Hypothalamus (tissue), 51 donors: ENCODE data around the gene LMOD2.

ENCODE experiments used
- DNase-seq, 51 donors: peaks; one replicate each; lab custom pipeline; 2025; lab: John Stamatoyannopoulos, UW

The LMOD2 gene

DNA sequence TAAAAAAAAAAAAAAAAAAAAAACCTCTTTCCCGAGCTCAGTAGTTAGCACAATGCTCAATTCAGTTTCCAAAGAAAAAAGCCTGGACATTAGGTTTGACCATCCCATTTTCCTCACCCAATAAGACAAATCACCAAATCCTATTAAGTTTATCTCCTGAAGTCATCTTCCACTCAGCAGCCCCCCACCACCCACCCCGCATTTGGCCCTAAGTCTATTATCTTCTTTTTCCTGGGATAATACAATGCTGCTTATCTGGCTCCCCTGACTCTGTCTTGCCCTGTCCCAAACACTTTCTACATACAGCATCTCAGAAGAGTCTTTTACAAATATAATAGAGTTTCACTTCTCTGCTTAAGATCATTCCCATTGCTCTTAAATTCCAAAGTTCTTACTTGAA, 17.8 kb upstream of the LMOD2 start:
- DNase-seq = no peak

DNA sequence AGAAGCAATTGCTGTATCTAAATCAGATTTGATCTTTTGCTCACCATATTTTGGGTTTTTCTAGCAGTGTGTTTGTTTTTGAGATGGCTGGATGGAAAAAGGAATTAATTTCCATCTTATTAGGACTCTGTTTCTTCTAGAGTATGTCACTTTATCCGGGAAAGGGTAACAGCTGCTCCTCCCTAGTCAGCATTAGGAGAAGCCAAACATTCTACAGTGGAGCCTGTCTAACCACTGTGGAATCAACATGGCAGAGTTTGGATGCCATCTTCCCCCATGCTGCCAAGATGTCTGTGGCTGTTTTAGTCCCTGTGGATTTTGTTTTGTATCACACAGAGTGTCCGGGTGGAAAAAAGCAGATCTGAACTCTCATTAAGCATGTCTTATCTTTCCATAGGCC, 16.0 kb upstream of the LMOD2 start:
- no peak for DNase-seq

DNA sequence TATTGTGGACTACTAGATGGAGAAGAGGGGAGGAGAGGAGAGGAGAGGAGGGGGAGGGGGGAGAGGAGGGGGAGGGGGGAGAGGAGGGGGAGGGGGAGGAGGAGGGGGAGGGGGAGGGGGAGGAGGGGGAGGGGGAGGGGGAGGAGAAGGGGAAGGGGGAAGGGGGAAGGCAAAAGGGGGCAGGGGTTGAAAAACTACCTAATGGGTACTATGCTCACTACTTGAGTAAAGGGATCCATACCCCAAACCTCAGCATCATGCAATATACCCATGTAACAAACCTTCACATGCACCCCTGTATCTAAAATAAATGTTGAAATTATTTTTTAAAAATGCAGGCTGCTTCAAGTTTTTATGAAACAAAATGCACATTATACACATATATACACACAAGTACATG, 15.1 kb upstream of the LMOD2 start:
- no peak for DNase-seq

DNA sequence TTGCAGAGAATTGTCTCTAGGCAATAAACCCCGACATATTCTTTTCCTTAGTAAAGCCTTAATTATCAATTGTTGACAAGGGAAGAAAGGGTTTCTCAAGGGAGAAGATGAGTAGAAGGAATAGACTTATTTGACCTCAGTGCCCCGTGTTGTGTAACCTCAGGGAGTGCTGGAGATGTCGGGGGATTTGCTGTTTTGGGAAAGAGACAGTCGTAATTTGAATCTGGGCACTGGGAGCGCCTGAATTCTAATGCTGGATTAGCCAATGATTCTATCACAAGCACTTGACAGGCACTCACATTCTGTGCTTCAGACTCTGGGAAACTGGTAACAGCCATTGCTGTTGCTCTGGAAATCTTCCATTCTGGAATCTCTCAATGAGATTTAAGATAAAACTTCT, 13.8 kb upstream of the LMOD2 start:
- DNase-seq = no peak

DNA sequence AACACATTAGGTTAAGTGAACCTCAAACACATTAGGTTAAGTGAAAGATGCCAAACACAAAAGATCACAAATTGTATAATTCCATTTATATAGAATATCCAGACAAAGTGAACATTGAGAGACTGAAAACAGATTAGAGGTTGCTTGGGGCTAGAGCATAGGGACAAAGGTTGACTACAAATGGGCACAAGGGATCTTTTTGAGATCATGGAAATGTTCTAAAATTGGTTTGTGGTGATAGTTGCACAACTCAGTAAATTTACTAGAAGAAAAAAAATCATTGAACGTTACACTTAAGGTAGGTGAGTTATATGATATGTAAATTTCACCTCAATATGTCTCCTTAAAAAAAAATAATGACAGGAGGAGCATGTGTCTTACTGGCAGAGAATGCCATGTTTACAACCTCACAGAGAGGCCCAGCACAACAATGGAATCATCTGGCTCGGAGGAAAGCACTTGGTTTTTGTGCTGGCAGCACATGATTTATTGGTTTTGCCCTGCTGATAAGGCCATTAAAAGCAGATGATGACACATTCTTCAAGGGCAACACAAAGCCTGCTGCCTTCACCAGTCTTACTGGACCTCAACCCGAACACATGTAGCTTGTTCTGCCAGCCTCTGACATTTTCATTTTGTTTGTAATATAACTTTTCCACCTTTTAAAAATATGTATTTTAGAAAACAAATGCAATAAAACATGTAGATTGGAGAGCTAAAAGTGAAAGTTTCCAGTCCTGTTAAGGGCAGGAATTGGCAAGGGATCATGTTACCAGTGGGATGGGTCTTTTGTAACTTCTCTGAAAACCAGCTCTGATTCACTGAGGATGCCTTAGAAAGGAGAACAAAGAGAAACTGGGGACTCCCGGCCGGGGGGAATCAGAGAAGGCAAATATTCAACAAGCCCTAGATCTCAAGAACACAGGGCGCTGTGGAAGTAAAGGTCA, 11.9 kb upstream of the LMOD2 start:
- no peak for DNase-seq

DNA sequence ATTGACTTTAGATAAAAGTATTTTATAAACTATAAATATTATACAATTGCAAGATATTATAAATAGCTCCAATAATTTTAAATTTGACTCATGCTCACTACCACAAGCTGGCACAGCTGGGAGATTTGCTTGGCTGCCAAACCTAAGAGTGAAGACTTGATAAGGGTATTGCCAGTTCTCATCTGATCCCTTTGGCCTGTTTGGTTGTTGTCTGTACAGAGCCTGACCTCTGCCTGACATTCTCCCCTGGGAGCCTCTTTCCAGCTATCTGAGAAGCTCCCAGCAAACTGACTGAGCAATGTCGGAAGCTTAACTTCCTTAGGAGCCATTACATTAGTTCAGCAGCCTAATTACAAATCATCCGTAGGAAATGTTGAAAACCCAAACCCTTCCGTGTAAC, 10.2 kb upstream of the LMOD2 start:
- no peak for DNase-seq

DNA sequence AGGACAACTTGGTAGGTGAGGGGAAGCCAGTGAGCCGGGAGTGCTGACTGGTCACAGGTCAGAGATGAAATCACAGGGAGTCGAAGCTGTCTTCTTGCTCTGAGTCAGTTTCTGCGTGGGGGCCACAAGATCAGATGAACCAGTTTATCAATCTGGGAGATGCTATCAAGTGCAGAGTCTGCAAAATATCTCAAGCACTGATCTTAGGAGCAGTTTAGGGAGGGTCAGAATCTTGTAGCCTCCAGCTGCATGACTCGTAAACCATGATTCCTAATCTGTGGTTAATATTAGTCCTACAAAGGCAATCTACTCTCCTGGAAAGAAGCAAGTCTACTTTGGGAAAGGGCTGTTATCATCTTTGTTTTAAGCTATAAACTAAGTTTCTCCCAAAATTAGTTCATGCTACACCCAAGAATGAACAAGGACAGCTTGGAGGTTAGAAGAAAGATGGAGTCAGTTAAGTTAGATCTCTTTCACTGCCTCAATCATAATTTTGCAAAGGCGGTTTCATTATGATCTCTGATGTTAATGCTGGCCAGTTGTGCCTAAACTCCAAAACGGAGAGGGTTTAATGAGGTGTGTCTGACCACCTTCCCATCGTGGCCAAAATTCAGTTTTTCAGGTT, 8.4 kb upstream of the LMOD2 start:
- DNase-seq = no peak

DNA sequence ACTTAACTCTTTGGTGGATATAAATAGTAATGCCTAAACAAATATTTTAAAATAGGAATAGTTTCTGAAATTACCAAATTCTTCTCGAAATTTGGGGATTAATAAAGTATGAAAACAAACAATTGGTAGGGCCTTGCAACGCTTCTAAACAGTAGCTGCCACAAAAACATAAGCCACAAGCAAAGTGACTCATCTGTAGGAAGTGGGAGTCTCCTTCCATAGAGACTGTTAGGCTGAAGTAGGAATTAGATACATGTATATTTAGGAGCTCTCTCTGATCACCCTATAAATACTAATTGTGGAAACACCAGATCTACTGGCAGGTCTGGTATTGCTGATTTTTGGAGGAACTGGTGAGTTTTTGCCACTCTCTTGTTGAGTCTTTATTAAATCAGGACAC, 5.7 kb upstream of the LMOD2 start:
- DNase-seq = no peak

DNA sequence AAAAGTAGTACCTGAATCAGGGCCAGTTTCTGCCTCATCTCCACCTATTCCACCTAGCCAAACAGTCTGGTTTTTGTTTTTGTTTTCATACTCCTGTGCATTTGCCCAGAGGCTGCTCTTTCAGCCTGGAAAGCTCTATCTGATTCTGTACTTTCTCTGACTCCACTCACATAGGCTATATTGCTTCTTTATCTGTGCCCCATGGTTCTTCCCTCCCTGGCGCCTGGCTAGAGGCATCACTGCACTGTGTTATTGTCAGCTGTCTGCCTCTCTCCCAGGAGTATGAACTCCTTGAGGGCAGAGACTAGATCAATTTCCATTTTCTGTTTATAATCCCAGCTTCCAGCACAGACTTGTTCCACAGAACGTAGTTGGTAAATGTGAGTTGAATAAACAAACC, 5.1 kb upstream of the LMOD2 start:
- DNase-seq = no peak

DNA sequence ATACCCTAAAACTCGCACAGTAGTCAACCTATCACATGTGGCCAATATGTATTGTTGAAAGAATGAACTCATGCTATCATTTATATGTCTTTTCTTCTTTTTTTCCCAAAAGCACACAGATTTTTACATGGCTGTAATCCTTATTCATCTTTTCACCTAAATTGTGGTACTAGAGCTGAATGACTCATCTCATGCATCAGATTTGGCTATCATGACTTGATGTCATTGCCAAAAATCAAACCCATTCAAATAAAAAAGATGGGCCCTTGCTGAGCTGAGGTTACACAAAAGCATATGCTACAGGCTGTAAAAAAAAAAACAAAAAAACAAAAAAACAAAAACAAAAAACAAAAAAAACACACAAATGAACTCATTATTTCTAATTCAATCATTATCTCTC, 3.3 kb upstream of the LMOD2 start:
- no peak for DNase-seq

DNA sequence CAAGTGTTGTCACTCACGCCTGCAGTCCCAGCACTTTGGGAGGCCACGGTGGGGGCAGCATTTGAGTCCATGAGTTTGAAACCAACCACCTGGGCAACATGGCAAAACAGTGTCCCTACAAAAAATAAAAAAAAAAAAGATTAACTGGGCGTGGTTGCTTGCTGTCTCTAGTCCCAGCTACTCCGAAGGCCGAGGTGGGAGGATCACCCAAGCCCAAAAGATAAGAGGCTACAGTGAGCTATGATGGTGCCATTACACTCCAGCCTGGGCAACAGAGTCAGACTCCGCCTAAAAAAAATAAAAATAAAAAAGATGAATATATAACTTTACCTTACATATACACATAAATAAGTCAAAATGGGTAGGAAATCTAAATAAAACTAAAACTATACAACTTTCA, 2.5 kb upstream of the LMOD2 start:
- no peak for DNase-seq

DNA sequence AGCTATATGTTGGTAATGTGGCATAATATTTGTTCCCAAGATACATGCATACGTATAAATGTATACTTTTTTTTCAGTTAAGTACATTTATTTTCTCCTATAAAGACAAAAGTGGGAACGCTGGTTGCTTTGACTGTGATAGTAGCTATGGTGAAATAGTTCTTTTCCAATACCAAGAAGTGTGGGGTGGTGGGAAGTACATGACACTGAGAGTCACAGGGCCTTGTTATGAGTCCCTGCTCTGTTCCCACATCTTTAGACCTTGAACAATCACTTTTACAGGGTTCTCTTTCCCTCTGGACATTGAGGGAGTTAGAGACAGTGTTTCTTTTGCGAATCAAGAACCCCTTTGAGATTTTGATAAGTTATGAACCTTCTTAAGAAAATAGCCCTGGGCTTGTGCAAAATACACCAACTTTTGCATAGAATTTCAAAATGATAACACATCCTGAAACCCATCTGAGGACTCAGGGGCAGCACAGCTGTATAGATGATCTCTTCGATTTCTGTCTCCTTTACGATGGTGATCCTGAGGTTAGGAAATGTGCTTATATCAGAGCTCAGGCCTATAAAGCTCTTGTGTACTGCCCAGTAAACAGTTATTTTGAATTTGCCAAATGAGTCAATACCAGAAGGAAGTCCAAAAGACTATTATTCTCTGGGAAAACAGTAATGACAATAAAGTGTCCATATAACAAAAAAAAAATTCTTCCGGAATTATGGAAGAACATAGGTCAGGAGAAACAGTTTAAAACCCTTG, 1.1 kb downstream of the LMOD2 start:
- no peak for DNase-seq

DNA sequence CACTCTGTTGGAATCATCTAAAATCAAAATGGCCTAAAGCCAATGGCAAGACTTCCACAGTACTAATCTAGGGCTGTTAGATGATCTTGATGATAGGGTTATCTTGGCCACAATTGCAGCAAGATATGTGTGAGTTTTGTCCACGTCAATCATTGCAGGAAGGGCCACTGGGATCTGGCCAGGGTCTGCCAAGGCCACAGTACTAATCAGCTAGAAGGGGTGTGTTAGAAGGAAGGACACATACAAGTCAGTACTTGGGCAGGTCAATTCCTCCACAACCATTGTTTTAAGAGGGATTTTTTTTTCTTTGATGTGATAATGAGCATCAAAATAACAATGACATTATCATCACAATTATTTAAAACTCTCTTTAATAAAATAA, 1.6 kb downstream of the LMOD2 start:
- no peak for DNase-seq

DNA sequence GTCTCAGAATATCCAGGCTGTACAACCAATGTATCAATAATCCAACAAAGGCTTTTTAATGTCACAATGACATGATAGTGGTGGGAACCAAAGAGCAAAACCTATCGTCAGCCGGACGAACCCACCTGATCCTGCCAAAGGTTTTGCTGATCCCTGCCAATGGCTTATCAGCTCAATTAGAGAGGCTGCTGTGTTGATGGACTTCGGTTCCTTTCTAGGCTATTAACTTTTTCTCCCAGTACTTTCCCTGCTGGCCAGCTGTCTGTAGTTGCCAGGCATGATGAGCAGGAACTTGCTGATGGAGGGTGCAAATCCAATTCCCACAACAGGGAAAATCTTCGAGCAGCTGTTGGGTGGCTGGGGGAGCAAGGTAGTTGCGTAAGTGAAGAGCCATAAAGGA, 2.4 kb downstream of the LMOD2 start:
- no peak for DNase-seq

DNA sequence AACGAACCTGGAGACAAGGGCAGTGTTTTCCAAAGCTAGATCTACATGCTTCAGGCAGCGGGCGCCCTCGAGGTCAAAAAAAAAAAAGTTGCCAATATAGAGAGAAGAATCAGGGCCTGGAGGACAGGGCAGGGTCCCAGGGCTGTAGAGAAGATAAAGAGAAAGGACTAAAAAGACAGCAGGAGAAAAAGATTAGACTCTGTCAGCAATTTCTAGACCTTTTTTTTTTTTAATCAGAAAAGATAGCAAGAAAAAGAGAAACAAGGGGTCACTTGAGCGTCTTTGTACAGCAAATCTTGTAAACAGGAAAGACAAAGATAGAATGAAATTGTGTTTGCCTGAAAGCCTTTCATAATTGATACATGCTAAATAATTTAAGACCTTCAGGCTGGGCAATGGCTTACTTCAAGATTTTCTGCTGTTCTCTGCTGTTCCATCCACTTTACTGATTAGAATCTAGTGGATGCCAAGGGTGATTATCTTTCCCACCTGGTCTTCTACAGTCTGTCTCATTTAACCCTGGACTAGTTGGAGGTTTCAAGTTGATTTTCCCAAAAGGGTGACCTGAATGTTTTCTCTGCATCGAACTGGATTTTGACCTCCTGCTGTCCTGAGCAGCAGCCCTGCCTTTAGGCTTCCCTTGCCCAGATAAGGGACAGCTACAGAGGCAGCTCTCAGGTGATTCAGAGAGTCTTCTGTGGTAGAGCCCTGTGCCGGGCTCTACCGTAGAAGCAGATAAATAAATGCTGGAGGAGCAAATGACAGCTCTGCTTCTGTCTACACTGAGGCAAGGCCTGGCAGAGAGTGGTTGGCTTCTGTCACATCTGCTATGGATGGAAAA, 5.1 kb downstream of the LMOD2 start:
- DNase-seq = no peak

DNA sequence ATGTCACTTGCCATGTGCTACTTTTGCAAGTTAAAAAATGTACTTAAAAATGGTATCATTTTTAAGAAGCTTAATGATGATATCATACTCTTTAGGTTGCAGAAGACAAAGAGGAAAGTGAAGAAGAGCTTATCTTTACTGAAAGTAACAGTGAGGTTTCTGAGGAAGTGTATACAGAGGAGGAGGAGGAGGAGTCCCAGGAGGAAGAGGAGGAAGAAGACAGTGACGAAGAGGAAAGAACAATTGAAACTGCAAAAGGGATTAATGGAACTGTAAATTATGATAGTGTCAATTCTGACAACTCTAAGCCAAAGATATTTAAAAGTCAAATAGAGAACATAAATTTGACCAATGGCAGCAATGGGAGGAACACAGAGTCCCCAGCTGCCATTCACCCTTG, 6.1 kb downstream of the LMOD2 start:
- no peak for DNase-seq

DNA sequence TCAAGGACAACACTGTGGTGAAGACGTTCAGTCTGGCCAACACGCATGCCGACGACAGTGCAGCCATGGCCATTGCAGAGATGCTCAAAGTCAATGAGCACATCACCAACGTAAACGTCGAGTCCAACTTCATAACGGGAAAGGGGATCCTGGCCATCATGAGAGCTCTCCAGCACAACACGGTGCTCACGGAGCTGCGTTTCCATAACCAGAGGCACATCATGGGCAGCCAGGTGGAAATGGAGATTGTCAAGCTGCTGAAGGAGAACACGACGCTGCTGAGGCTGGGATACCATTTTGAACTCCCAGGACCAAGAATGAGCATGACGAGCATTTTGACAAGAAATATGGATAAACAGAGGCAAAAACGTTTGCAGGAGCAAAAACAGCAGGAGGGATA, 6.6 kb downstream of the LMOD2 start:
- no peak for DNase-seq

DNA sequence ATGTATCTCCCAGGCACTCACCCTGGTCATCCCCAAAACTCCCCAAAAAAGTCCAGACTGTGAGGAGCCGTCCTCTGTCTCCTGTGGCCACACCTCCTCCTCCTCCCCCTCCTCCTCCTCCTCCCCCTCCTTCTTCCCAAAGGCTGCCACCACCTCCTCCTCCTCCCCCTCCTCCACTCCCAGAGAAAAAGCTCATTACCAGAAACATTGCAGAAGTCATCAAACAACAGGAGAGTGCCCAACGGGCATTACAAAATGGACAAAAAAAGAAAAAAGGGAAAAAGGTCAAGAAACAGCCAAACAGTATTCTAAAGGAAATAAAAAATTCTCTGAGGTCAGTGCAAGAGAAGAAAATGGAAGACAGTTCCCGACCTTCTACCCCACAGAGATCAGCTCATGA, 7.1 kb downstream of the LMOD2 start:
- DNase-seq = no peak

DNA sequence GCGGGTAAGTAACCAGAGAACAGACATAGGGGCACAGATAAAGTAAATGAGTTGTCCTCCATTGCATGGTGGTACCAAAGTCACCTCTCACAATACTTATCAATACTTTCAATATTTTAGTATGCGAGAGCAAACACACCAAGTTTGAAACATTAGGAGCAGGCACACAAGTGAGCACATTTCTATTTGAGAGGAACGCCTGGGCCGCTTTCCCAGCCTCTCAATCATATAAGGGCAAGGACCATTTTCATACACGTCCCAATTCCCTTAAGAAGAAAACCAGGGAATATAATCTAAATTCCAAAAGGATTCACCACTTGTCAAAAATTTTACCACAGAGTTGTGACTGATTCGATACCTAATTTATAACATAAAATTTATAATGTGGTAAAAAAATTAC, 7.5 kb downstream of the LMOD2 start:
- DNase-seq = no peak

DNA sequence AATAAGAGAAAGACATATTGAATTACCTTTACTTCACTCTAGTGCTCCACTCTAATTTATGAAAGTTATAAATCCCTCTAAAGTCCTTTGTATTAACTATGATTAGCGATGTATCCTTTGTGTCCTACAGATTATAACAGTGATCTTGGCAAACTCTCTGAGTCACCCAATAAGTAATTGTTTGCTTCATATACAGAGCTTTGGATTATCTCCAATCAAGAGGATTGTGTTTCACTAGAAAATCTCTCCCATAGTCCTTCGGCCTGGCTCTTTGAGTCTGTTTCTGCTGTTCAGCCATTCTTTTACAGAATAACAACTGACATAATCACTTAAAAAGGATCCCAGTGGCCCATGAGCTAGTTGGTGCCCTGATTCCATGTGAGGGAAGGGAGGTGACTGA, 9.5 kb downstream of the LMOD2 start:
- no peak for DNase-seq

DNA sequence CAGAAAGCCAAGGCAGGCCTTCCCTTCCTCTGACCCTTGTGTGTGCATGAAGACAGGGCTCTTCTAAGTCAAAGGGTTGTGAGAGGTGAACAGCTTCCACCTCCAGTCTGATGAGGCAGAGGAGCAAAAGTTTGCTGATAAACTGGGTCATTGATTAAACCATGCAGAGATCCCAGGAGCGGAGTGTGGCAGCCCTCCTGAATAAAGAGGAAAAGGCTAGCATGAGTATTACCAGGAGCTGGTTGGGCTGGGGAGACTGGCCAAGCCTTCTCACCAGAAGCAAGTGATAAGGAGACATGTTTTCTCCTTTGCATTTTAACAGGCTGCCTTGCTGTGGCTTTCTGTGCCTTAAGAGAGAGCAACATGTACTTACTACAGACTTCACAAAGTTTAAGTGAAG, 10.2 kb downstream of the LMOD2 start:
- DNase-seq = no peak
